DND-41 (cell line): Measurements from ENCODE around the gene AGA.

Source experiments
- CTCF ChIP-seq: IDR thresholded peaks from 2 replicates; pipeline ENCODE4 v1.5.1; 2012; ENCODE audit warnings: borderline replicate concordance, low read length, moderate library complexity, mild to moderate bottlenecking; ENCODE audit not compliant: poor library complexity, severe bottlenecking; ENCODE audit errors: extremely low read depth
- EZH2 ChIP-seq: IDR thresholded peaks from 3 replicates; pipeline ENCODE4 v1.6.1; 2012; ENCODE audit warnings: borderline replicate concordance, low read depth, mild to moderate bottlenecking, moderate library complexity, low read length, inconsistent platforms; ENCODE audit not compliant: severe bottlenecking

GRCh38 chr4:177490769-177491168 lies 48.5 kb upstream of the AGA start:
- TF ChIP-seq CTCF (no peak), EZH2 (no peak)
